Stimulated activated CD4-positive, alpha-beta T cell treated with anti-CD3 and anti-CD28 coated beads, TNF-alpha, amount 100 ng/mL, for 48 hours (primary cell): ENCODE data around the gene CDYL.
"Not testable (repeated sequence)": the region's sequence is repeated elsewhere in the genome, so short reads cannot be mapped to it uniquely, and the experiment has no call there.

Experiments
- DNase-seq, 3 donors: peaks; one replicate each; pipeline ENCODE4 v3.0.0-alpha.2; 2020; ENCODE audit warnings: low read depth in 3 of 3

The CDYL gene

GRCh38 chr6:4803343-4803744 lies 27.1 kb downstream of the CDYL start:
- no peak for DNase-seq

- no peak for DNase-seq
Observed at GRCh38 chr6:4804095-4804494, 27.9 kb downstream of the CDYL start.

DNA sequence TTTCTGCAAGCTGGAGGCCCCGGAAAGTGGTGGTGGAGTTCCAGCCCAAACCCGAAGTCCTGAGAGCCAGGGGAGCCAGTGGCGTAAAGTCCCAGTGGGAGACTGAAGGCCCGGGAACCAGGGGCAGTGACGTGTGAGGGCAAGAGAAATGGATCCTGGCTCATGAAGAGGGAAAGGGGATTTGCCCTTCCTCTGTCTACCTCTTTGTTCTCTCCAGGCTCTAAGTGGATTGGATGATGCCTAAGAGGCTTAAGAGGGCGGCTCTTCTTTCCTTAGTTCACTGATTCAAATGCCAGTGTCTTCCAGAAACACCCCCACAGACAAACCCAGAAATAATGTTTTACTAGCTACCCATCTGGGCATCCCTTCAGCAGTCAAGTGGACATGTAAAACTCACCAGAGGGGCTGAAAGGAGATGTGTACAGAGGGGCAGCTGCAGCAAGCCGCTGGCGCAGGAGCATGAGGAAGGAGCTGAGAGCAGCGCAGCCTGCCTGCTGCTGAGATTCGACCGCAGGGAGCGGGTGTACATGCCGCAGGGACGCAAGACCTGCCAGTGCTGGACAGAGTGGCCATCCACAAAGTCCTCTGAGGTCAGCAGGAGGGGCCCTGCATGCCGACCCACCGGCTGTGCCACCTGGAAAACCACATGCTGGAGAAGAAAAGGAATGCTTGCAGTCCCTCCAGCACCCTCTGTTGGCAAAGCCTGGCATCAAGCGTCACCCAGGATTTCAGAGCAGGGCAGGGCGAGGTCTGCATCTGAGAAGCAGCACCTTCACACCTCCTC lies 29.5 kb downstream of the CDYL start:
- no peak for DNase-seq

DNA sequence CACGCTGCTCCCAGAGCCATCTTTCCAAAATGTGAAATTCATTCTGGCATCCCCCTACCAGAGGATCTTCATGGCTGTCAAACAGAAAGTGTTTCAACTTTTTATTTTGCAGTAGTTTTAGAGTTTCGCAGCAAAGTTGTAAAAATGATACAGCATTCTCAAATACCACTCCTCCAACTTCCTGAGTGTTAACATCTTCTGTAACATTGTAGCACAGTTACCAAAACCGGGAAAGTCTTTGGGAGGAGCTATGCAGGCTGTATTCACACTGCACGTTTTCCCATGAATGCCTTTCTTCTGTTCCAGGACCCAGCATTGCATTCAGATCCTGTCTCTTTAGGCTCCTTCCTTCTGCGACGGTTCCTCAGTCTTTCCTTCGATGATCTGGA lies 30.1 kb downstream of the CDYL start:
- DNase-seq, result no peak

DNA sequence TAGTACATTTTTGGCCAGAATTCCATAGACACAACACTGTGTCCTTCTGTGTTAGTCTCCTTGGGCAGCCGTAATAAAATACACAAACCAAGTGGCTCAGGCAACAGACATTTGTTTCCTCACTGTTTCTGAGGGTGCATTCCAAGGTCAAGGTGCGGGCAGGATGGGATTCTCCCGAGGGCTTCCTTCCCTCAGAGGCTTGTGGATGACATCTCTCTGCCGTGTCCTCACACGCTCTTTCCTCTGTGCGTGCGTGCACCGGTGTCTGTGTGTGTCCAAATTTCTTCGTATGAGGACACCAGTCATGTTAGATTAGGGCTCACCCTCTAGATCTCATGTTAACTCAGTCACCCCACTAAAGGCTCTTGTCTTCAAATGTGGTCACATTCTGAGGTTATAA lies 30.6 kb downstream of the CDYL start:
- DNase-seq, result no peak

GRCh38 chr6:4808396-4808795 lies 32.2 kb downstream of the CDYL start:
- no peak for DNase-seq

GRCh38 chr6:4809999-4810918 lies 34.1 kb downstream of the CDYL start:
- no peak for DNase-seq

DNA sequence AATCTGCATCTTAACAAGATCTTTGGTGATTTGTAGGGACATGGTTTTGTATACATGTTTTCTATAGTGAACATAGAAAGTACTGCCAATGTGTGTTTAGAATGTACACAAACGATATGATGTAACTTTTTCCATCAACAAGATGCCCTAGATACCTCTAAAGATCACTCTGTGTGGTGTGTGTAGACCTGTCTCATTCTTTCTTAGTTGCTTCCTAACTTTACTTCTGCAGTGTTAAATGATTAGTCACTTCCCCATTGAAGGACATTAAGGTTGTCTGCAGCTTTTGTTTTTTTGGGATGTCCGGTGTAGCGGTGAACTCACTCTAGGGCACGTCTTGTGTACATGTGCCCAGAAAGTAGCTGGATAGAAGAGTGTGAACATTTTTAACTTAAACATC lies 35.9 kb downstream of the CDYL start:
- DNase-seq, result no peak

DNA sequence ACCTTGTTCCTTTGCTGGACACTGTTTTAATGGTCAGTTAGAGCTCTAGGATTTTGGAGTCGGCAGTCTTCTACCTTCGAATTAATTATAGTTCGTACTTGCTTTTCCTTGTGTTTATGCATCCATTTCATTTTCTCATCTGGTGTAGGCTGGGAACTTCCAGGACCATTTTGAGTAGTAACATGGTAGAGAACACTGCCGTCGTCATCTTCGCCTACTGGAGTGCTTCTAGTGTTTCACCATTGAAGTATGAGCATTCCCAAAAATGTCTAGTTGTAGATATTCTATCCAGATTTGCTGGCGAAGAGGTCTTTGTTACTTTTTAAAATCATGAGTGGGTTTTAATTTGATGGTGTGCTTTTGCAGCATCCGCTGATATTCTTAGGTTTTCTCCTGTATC lies 36.9 kb downstream of the CDYL start:
- DNase-seq, result no peak

DNA sequence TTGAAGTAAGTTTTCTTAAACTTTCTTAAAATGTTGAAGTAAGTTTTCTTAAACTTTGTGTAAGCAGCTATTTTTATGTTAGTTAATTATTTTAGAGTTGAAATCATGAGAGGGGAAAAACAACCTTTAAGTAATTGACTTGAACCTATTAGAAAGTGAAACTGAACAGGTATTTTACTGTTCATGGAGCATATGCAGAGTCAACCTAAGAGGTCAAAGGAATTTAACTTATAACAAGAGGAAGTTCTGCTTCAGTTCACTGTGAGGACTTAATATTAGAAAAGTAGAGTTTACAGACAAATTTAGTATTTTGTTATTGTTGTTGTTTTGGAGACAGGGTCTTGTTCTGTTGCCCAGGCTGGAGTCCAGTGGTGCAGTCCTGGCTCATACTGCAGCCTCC lies 38.0 kb downstream of the CDYL start:
- DNase-seq, result no peak

- DNase-seq, result no peak
Observed at GRCh38 chr6:4814987-4815386, 38.8 kb downstream of the CDYL start.

DNA sequence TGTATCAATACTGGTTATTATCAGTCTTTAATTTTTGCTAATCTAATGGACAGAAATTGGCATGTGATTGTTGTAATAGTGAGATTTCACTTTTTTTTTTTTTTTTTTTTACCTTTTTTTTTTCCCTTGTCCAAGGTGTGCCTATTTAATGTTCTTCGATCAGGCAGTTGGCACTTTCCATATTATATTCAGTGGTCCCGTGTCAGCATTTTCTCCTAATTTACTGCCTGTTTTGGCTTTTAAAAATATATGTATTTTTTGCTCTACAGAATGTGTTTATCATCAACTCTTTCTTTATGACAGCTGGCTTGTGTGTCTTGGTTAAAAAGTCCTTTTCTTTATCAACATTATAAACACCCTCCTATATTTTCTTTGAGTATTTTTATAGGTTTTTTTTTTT lies 39.4 kb downstream of the CDYL start:
- DNase-seq, result no peak

GRCh38 chr6:4816904-4817303 lies 40.7 kb downstream of the CDYL start:
- no peak for DNase-seq

DNA sequence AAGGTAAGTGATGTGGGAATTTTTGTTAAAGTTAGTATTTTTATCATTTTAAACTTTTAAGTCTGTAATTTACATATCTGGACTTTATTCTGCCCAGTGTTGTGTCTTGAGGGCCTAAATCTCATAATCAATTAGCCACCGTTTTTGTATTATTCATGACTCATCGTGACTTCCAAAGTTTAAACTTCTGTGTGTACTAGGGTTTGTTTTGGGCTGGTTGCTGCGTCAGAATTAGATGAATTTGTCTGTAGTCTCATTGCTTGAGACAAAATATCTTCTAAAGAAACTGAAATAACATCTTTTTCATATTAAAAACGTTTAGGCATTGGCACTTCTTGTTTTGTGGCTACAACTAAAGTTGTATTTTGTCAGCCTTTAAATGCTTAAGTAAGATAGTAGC lies 41.3 kb downstream of the CDYL start:
- DNase-seq, result no peak

- no peak for DNase-seq
Observed at GRCh38 chr6:4818272-4818938, 42.2 kb downstream of the CDYL start.

GRCh38 chr6:4819706-4820283 lies 43.6 kb downstream of the CDYL start:
- DNase-seq, result no peak

DNA sequence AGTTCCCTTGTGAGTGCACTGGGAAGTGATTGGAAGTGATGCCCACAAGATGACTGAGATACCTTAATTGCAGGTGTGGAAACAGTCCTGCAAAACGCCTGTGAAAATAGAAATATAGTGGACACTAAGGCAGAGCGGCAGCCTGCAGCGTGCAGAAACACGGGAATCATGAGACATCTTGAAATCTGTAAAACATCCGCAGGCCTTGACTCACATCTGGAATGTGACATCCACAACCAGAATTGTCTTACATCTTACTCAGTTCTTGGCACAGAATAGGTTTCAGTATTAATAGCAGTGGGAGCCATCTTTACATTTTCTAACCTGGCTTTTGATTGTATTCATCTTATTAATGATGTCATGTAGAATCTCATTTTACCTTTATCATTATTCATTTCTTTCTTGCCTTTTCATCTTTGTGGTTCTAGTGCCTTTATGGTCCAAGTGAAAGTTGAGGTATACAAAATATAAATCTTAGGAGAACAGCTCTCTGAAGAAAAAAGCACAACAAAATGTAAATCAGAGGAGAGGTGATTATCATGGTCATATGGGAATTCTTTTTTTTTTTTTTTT lies 44.6 kb downstream of the CDYL start:
- DNase-seq, result no peak

DNA sequence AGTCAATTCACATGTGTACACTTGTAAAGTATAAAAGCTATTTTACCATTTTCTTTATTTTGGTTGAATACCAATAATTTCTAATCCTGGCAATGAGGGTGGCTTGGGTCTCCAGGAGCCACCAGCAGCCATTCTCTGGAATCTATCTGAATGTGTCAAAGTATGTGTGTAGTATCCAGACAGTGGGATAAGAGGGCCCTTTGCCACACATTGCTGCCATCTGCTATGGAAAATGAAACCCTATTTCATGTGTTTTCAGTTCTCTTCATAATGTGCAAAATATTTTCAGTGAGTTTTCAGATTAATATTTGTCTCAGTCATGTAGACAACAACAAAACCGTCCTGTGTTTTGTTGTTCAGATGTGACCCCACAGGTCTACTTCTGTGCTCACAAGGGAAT lies 46.3 kb downstream of the CDYL start:
- DNase-seq, result no peak

DNA sequence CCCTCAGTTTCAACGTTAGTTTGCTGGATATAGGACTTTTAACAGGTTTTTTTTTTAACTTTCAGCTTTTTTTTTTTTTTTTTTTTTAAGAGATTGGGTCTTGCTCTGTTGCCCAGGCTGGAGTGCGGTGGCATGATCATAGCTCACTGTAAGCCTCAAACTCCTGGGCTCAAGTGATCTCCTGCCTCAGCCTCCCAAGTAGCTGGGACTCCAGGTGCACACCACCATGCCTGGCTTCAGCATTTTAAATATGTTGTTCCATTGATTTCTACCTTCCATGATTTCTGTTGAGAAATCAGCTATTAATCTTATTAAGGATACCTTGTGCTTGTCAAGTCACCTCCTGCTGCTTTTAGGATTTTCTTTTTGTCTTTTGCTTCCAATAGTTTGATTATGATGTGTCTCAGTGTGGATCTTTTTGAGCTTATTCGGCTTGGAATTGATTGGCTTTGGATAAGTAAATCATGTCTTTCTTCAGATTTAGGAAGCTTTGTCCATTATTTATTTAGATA lies 52.0 kb downstream of the CDYL start:
- DNase-seq, result no peak

DNA sequence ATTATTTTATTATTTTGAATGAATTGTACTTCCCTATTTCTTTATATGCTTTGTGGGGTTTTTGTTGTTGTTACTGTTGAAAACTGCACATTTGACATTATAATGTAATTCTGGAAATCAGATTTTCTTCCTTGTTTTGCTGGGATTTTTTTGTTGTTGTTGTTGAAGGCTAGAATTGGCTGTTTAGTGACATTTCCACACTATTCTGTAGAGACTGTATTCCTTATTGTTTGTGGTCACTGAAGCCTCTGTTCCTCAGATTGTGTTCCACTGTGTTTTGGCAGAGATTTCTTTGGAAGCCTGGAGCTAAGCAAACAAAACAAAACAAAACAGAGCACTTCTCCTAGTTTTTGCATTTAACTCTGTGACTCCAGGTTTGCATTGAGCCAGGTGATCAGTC lies 52.9 kb downstream of the CDYL start:
- no peak for DNase-seq

DNA sequence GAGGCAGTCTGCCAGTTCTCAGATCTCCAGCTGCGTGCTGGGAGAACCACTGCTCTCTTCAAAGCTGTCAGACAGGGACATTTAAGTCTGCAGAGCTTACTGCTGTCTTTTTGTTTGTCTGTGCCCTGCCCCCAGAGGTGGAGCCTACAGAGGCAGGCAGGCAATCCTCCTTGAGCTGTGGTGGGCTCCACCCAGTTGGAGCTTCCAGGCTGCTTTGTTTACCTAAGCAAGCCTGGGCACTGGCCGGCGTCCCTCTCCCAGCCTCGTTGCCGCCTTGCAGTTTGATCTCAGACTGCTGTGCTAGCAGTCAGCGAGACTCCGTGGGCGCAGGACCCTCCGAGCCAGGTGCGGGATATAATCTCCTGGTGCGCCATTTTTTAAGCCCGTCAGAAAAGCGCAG lies 59.3 kb downstream of the CDYL start:
- not testable (repeated sequence) for DNase-seq

GRCh38 chr6:4840169-4840568 lies 64.0 kb downstream of the CDYL start:
- no peak for DNase-seq
